Prostate gland (tissue), 2 donors: ENCODE results near the gene DIPK1C.

Experiments used
- POLR2A ChIP-seq: fragments of 450-650 bp; IDR thresholded peaks from one replicate; pipeline ENCODE4 v1.6.1; 2016; ENCODE audit warnings: antibody characterized with exemption, mild to moderate bottlenecking
- POLR2AphosphoS5 ChIP-seq: sonication (generic); formaldehyde crosslinking; IDR thresholded peaks from one replicate; pipeline ENCODE4 v1.6.1; 2017; ENCODE audit warnings: antibody characterized with exemption
- TF ChIP-seq, protein P1 (sequence below), 4 experiments: fragments of 200-600 bp in 2 of 4; fragments of 450-650 bp in 2 of 4; sonication (generic) in 2 of 4; IDR thresholded peaks; 1 replicate in 3 of 4; 2 replicates in 1 of 4; pipeline ENCODE4 v1.5.1; 2016 to 2019; ENCODE audit warnings: antibody characterized with exemption in 4 of 4, mild to moderate bottlenecking in 2 of 4, moderate library complexity in 2 of 4

DNA sequence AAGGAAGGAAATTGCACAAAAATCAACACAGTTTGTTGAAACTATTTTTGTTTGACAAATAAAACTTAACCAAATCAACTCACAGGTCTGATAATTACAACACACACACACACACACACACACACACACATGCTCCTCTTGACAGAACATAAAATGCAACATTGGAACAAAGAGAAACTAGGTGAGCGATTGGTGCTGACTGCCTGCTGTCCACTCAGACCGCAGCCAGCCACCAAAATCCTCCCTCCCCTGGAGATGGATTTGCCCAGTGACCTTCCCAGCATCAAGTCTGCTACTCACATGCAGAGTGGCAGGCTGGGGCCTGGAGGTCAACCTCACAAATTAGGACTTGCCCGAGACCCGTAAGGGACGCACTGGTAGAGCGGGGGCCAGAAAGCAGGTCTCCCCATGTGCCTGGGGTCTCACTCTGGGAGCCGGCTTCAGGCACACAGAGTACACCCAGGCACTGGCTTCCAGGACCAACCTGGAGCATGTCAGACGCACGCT lies 61.4 kb downstream of the DIPK1C start:
- TF ChIP-seq POLR2A, result no peak
- TF ChIP-seq, protein P1, sequence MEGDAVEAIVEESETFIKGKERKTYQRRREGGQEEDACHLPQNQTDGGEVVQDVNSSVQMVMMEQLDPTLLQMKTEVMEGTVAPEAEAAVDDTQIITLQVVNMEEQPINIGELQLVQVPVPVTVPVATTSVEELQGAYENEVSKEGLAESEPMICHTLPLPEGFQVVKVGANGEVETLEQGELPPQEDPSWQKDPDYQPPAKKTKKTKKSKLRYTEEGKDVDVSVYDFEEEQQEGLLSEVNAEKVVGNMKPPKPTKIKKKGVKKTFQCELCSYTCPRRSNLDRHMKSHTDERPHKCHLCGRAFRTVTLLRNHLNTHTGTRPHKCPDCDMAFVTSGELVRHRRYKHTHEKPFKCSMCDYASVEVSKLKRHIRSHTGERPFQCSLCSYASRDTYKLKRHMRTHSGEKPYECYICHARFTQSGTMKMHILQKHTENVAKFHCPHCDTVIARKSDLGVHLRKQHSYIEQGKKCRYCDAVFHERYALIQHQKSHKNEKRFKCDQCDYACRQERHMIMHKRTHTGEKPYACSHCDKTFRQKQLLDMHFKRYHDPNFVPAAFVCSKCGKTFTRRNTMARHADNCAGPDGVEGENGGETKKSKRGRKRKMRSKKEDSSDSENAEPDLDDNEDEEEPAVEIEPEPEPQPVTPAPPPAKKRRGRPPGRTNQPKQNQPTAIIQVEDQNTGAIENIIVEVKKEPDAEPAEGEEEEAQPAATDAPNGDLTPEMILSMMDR (IDR thresholded peaks at IDR 0.05), result no peak
- no peak for TF ChIP-seq POLR2AphosphoS5
